H9 (cell line): Measurements from ENCODE around the gene LMNTD2. TPM values are rescaled to one million over a fixed set of nuclear protein-coding genes. Genes with fewer than 3 reads are reported as not detected.

Experiments
- DNase-seq: peaks from one replicate; pipeline ENCODE4 v3.0.0-alpha.2; 2017
- H2AFZ ChIP-seq: one replicate; pipeline ENCODE4 v1.6.1; 2013; ENCODE audit warnings: mild to moderate bottlenecking, low read length, control low read depth, moderate library complexity
- H2AK5ac ChIP-seq: 2 replicates; pipeline ENCODE4 v1.6.1; 2013; ENCODE audit warnings: low read length, control low read depth, mixed read lengths; ENCODE audit not compliant: insufficient read length
- H2BK120ac ChIP-seq: one replicate; pipeline ENCODE4 v1.6.1; 2013; ENCODE audit warnings: low read depth, mild to moderate bottlenecking, low read length, control low read depth, inconsistent platforms; ENCODE audit not compliant: poor library complexity, severe bottlenecking
- H2BK12ac ChIP-seq: 2 replicates; pipeline ENCODE4 v1.6.1; 2013; ENCODE audit warnings: low read length, control low read depth, mixed read lengths, low read depth; ENCODE audit not compliant: insufficient read length
- H2BK15ac ChIP-seq: 2 replicates; pipeline ENCODE4 v1.6.1; 2013; ENCODE audit warnings: low read depth, low read length, control low read depth
- H2BK20ac ChIP-seq: one replicate; pipeline ENCODE4 v1.6.1; 2013; ENCODE audit warnings: low read depth, mild to moderate bottlenecking, low read length, control low read depth, inconsistent platforms; ENCODE audit not compliant: poor library complexity, severe bottlenecking
- H2BK5ac ChIP-seq: 2 replicates; pipeline ENCODE4 v1.6.1; 2013; ENCODE audit warnings: low read length, control low read depth, mixed read lengths; ENCODE audit not compliant: insufficient read length
- H3K14ac ChIP-seq: 2 replicates; pipeline ENCODE4 v1.6.1; 2013; ENCODE audit warnings: low read length, control low read depth; ENCODE audit not compliant: insufficient read depth
- H3K18ac ChIP-seq: 2 replicates; pipeline ENCODE4 v1.6.1; 2013; ENCODE audit warnings: low read depth, mild to moderate bottlenecking, mixed read lengths, low read length, control low read depth; ENCODE audit not compliant: insufficient read length
- H3K23ac ChIP-seq: 2 replicates; pipeline ENCODE4 v1.6.1; 2013; ENCODE audit warnings: low read length, control low read depth, mixed read lengths, low read depth; ENCODE audit not compliant: insufficient read length
- H3K23me2 ChIP-seq: 2 replicates; pipeline ENCODE4 v1.6.1; 2013; ENCODE audit warnings: low read depth, mild to moderate bottlenecking, mixed read lengths, low read length, control low read depth; ENCODE audit not compliant: insufficient read length, poor library complexity, severe bottlenecking
- H3K27ac ChIP-seq: 2 replicates; pipeline ENCODE4 v1.5.1; 2013; ENCODE audit warnings: low read length, control low read depth, mixed read lengths, low read depth; ENCODE audit not compliant: insufficient read length
- H3K27me3 ChIP-seq: 2 replicates; pipeline ENCODE4 v1.6.1; 2013; ENCODE audit warnings: low read length, control low read depth, inconsistent platforms; ENCODE audit not compliant: insufficient read depth
- H3K4ac ChIP-seq: 2 replicates; pipeline ENCODE4 v1.6.1; 2013; ENCODE audit warnings: low read depth, mild to moderate bottlenecking, control low read depth, inconsistent platforms, low read length, moderate library complexity
- H3K4me1 ChIP-seq: 2 replicates; pipeline ENCODE4 v1.6.1; 2013; ENCODE audit warnings: low read length, control low read depth, inconsistent platforms; ENCODE audit not compliant: insufficient read depth
- H3K4me2 ChIP-seq: 2 replicates; pipeline ENCODE4 v1.6.1; 2013; ENCODE audit warnings: low read length, control low read depth, mixed read lengths; ENCODE audit not compliant: insufficient read length, insufficient read depth
- H3K56ac ChIP-seq: 2 replicates; pipeline ENCODE4 v1.6.1; 2013; ENCODE audit warnings: low read depth, mild to moderate bottlenecking, mixed read lengths, low read length, control low read depth; ENCODE audit not compliant: insufficient read length
- H3K79me1 ChIP-seq: 2 replicates; pipeline ENCODE4 v1.6.1; 2013; ENCODE audit warnings: low read depth, mild to moderate bottlenecking, moderate library complexity, low read length, control low read depth, inconsistent platforms; ENCODE audit not compliant: insufficient read depth, poor library complexity, severe bottlenecking
- H3K79me2 ChIP-seq: 2 replicates; pipeline ENCODE4 v1.6.1; 2013; ENCODE audit warnings: low read length, control low read depth, inconsistent platforms; ENCODE audit not compliant: insufficient read depth
- H3K9ac ChIP-seq: 2 replicates; pipeline ENCODE4 v1.6.1; 2013; ENCODE audit warnings: low read length, control low read depth, mixed read lengths; ENCODE audit not compliant: insufficient read length; ENCODE audit errors: extremely low read depth
- H3K9me3 ChIP-seq: one replicate; pipeline ENCODE4 v1.6.1; 2013; ENCODE audit warnings: low read depth, low read length, inconsistent platforms; ENCODE audit not compliant: control insufficient read depth
- H3T11ph ChIP-seq: one replicate; pipeline ENCODE4 v1.6.1; 2013; ENCODE audit warnings: mild to moderate bottlenecking, low read length, control low read depth, inconsistent platforms
- H4K20me1 ChIP-seq: one replicate; pipeline ENCODE4 v1.6.1; 2013; ENCODE audit not compliant: control insufficient read depth, insufficient read length, insufficient read depth
- H4K5ac ChIP-seq: 2 replicates; pipeline ENCODE4 v1.6.1; 2013; ENCODE audit warnings: low read depth, mild to moderate bottlenecking, mixed read lengths, low read length, control low read depth; ENCODE audit not compliant: insufficient read length
- H4K8ac ChIP-seq: replicated peaks from 2 replicates; pipeline ENCODE4 v1.6.1; 2013; ENCODE audit warnings: low read length, control low read depth, mixed read lengths, low read depth; ENCODE audit not compliant: insufficient read length
- H4K91ac ChIP-seq: 2 replicates; pipeline ENCODE4 v1.6.1; 2013; ENCODE audit warnings: low read depth, mild to moderate bottlenecking, moderate library complexity, mixed read lengths, low read length, control low read depth; ENCODE audit not compliant: insufficient read length
- H3K27ac Mint-ChIP-seq, 3 experiments: 2 replicates in 2 of 3; 3 replicates in 1 of 3; pipeline ENCODE4 v1.8.0; 2020 to 2021; ENCODE audit warnings: mixed read lengths in 3 of 3, mild to moderate bottlenecking in 1 of 3, moderate library complexity in 1 of 3
- H3K27me3 Mint-ChIP-seq: 2 replicates; pipeline ENCODE4 v1.8.0; 2021; ENCODE audit warnings: low read depth, mild to moderate bottlenecking, moderate library complexity, mixed read lengths
- H3K36me3 Mint-ChIP-seq, 3 experiments: 2 replicates in 2 of 3; 3 replicates in 1 of 3; pipeline ENCODE4 v1.8.0; 2020 to 2021; ENCODE audit warnings: low read depth in 3 of 3, mixed read lengths in 3 of 3; ENCODE audit not compliant: insufficient read depth in 1 of 3
- H3K4me1 Mint-ChIP-seq, 2 experiments: 2 replicates each; pipeline ENCODE4 v1.8.0; 2020; ENCODE audit warnings: mixed read lengths in 2 of 2
- H3K4me3 Mint-ChIP-seq, 2 experiments: 2 replicates in 1 of 2; 3 replicates in 1 of 2; pipeline ENCODE4 v1.8.0; 2020 to 2021; ENCODE audit warnings: mild to moderate bottlenecking in 2 of 2, mixed read lengths in 2 of 2, moderate library complexity in 1 of 2
- H3K9me3 Mint-ChIP-seq, 2 experiments: 2 replicates in 1 of 2; 3 replicates in 1 of 2; pipeline ENCODE4 v1.8.0; 2020; ENCODE audit warnings: mild to moderate bottlenecking in 2 of 2, mixed read lengths in 2 of 2, moderate library complexity in 1 of 2
- WGBS: extraction: QIAGEN DNeasy Blood & Tissue Kit; methylation state at CpG from one replicate; pipeline ENCODE4 v1.1.7; 2013; ENCODE audit warnings: missing lambda C conversion rate, low lambda C conversion rate, mixed read lengths; ENCODE audit not compliant: insufficient read length; ENCODE audit errors: extremely low coverage; 5-methylcytosine and 5-hydroxymethylcytosine counted together
- total RNA-seq: library from RNA; stranded (reverse); gene quantifications from 2 replicates; pipeline ENCODE4 v1.2.1, GENCODE V29; 2021
- TF ChIP-seq, protein P1 (sequence below): fragments of 200-600 bp; sonication (generic); conservative IDR thresholded peaks from 3 replicates; pipeline ENCODE4 v1.8.0; 2021; ENCODE audit warnings: antibody characterized with exemption, mild to moderate bottlenecking

Gene LMNTD2
- total RNA-seq, 1 experiment from 2014 or later, result 4.7 TPM

DNA sequence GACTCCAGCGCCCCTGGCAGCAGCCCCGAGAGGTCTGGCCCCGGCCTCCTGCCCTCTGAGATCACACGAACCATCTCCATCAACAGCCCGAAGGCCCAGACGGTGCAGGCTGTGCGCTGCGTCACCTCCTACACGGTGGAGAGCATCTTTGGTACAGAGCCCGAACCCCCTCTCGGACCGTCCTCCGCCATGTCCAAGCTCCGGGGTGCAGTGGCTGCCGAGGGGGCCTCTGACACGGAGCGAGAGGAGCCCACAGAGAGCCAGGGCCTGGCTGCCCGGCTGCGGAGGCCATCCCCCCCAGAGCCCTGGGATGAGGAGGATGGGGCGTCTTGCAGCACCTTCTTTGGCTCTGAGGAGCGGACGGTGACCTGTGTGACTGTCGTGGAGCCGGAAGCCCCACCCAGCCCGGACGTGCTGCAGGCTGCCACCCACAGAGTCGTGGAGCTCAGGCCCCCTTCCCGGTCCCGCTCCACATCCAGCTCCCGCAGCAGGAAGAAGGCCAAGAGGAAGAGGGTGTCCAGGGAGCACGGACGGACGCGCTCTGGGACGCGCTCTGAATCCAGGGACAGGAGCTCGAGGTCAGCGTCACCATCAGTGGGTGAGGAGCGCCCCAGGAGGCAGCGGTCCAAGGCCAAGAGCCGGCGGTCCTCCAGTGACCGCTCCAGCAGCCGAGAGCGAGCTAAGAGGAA, 47.6 kb upstream of the LMNTD2 start:
- Histone ChIP-seq H3K23ac (no peak overlapping the region), H3K4me1 (no peaks in the 10 kb centered on the region), H3K9me3 (no peaks in the 10 kb centered on the region), H2BK15ac (no peak overlapping the region), H3K56ac (no peak overlapping the region), H4K5ac (no peak overlapping the region), H3K27me3 (no peaks in the 10 kb centered on the region), H4K8ac (no peak overlapping the region), H3K9ac (no peak overlapping the region), H2BK20ac (no peak overlapping the region), H3K27ac (no peak overlapping the region), H3K18ac (no peak overlapping the region), H2BK5ac (no peak overlapping the region), H3T11ph (no peak overlapping the region), H3K4ac (no peak overlapping the region), H2AFZ (no peak overlapping the region), H2BK120ac (no peak overlapping the region), H3K23me2 (no peaks in the 10 kb centered on the region), H3K14ac (no peak overlapping the region), H3K79me2 (no peaks in the 10 kb centered on the region), H4K20me1 (peaks cover 3% of the 10 kb centered on the region), H2BK12ac (no peak overlapping the region), H4K91ac (no peak overlapping the region), H3K79me1 (no peaks in the 10 kb centered on the region), H2AK5ac (no peak overlapping the region), H3K4me2 (no peak overlapping the region)
- H3K27ac Mint-ChIP-seq, result peak overlapping the region in 2 of 3 experiments; percentile 39 to 84; a peak in 4 of 7 replicates
- H3K27me3 Mint-ChIP-seq, result no peaks in the 10 kb centered on the region
- no peak overlapping the region for H3K4me3 Mint-ChIP-seq
- H3K9me3 Mint-ChIP-seq, result no peaks in the 10 kb centered on the region
- no peak for DNase-seq
- peaks cover 3 to 4% of the 10 kb centered on the region in 2 experiments; a peak in 1 of 4 replicates for H3K4me1 Mint-ChIP-seq
- no CpG with 5 or more reads among the region's 45 CpGs for WGBS
- peaks cover 28 to 77% (median 70%) of the 10 kb centered on the region in 3 experiments for H3K36me3 Mint-ChIP-seq
- TF ChIP-seq, protein P1, sequence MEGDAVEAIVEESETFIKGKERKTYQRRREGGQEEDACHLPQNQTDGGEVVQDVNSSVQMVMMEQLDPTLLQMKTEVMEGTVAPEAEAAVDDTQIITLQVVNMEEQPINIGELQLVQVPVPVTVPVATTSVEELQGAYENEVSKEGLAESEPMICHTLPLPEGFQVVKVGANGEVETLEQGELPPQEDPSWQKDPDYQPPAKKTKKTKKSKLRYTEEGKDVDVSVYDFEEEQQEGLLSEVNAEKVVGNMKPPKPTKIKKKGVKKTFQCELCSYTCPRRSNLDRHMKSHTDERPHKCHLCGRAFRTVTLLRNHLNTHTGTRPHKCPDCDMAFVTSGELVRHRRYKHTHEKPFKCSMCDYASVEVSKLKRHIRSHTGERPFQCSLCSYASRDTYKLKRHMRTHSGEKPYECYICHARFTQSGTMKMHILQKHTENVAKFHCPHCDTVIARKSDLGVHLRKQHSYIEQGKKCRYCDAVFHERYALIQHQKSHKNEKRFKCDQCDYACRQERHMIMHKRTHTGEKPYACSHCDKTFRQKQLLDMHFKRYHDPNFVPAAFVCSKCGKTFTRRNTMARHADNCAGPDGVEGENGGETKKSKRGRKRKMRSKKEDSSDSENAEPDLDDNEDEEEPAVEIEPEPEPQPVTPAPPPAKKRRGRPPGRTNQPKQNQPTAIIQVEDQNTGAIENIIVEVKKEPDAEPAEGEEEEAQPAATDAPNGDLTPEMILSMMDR, result no peak
